ENCODE data around the gene SKA2.
A peak's percentile ranks its signal among the peaks of the same experiment; 100 is the strongest.

SKA2 gene

GRCh38 chr17:59172436-59173004, 17.5 kb upstream of the SKA2 start:
- no peak for DNase-seq (ENCODE audit: extremely low read depth, low read depth)
- TF ChIP-seq CTCF (IDR thresholded peaks at IDR 0.05; ENCODE audit: low read depth, low read length, missing control alignments): no peak
- H3K4me3 ChIP-seq (replicated peaks; ENCODE audit: low read depth, low read length): no peak overlapping the region

- no peak for TF ChIP-seq CTCF (IDR thresholded peaks at IDR 0.05; ENCODE audit: low read depth, low read length, missing control alignments)
- H3K4me3 ChIP-seq (replicated peaks; ENCODE audit: low read depth, low read length): no peak overlapping the region
- no peak for DNase-seq (ENCODE audit: extremely low read depth, low read depth)
Observed at GRCh38 chr17:59167571-59168001, 12.6 kb upstream of the SKA2 start.

- TF ChIP-seq CTCF (IDR thresholded peaks at IDR 0.05; ENCODE audit: low read depth, low read length, missing control alignments): peak; percentile 56
- DNase-seq (ENCODE audit: extremely low read depth, low read depth): peak; percentile 55
- no peak overlapping the region for H3K4me3 ChIP-seq (replicated peaks; ENCODE audit: low read depth, low read length)
Observed at GRCh38 chr17:59165933-59166342, 11.0 kb upstream of the SKA2 start.

GRCh38 chr17:59161477-59161876, 6.5 kb upstream of the SKA2 start:
- no peak for TF ChIP-seq CTCF (IDR thresholded peaks at IDR 0.05; ENCODE audit: low read depth, low read length, missing control alignments)
- no peak for DNase-seq (ENCODE audit: extremely low read depth, low read depth)
- H3K4me3 ChIP-seq (replicated peaks; ENCODE audit: low read depth, low read length): no peak overlapping the region

- no peak overlapping the region for H3K4me3 ChIP-seq (replicated peaks; ENCODE audit: low read depth, low read length)
- DNase-seq (ENCODE audit: extremely low read depth, low read depth): no peak
- TF ChIP-seq CTCF (IDR thresholded peaks at IDR 0.05; ENCODE audit: low read depth, low read length, missing control alignments): no peak
Observed at GRCh38 chr17:59160157-59161025, 5.4 kb upstream of the SKA2 start.

- H3K4me3 ChIP-seq (replicated peaks; ENCODE audit: low read depth, low read length): peak within 1 kb of the TSS; percentile 75
- no peak for TF ChIP-seq CTCF (IDR thresholded peaks at IDR 0.05; ENCODE audit: low read depth, low read length, missing control alignments)
- no peak for DNase-seq (ENCODE audit: extremely low read depth, low read depth)
Observed at GRCh38 chr17:59155439-59156177, 622 bp upstream of the SKA2 start, which contains the start of gene PRR11. TSS of gene PRR11 (plus strand) at chr17:59155746. CDS start at chr17:59169753, 14,007 bp downstream.
